Stimulated activated CD8-positive, alpha-beta memory T cell treated with anti-CD3 and anti-CD28 coated beads, Interleukin-7, amount 100 ng/mL, for 1 hour (primary cell): ENCODE data around the gene GJB2.

Experiments
- DNase-seq, 2 donors: peaks; one replicate each; pipeline ENCODE4 v3.0.0-alpha.2; 2020; ENCODE audit warnings: low read depth in 2 of 2

GJB2 gene

DNA sequence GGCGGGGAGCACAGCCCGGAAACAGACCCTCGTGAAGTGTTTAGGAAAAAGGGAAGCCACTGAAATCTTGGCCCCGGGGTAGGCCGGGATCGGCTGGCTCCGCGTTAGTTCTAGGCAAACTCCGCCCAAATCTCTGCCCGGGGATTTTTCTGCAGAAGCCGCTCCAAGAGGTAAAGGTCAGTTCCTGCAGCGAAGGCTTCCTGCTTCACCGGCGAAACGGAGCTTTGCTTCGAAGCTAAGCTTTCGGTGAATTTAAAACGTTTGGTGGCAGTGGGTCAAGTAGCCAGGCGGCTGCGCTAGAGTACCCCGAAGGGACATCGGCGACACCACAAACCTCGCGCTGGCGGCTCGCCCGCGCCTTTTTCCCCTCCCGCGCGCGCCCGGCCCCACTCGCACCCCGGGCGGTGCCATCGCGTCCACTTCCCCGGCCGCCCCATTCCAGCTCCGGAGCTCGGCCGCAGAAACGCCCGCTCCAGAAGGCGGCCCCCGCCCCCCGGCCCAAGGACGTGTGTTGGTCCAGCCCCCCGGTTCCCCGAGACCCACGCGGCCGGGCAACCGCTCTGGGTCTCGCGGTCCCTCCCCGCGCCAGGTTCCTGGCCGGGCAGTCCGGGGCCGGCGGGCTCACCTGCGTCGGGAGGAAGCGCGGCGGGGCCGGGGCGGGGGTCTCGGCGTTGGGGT lies 441 bp downstream of the GJB2 start:
- no peak for DNase-seq

GRCh38 chr13:20191311-20192157 lies 1.2 kb downstream of the GJB2 start:
- DNase-seq = no peak

DNA sequence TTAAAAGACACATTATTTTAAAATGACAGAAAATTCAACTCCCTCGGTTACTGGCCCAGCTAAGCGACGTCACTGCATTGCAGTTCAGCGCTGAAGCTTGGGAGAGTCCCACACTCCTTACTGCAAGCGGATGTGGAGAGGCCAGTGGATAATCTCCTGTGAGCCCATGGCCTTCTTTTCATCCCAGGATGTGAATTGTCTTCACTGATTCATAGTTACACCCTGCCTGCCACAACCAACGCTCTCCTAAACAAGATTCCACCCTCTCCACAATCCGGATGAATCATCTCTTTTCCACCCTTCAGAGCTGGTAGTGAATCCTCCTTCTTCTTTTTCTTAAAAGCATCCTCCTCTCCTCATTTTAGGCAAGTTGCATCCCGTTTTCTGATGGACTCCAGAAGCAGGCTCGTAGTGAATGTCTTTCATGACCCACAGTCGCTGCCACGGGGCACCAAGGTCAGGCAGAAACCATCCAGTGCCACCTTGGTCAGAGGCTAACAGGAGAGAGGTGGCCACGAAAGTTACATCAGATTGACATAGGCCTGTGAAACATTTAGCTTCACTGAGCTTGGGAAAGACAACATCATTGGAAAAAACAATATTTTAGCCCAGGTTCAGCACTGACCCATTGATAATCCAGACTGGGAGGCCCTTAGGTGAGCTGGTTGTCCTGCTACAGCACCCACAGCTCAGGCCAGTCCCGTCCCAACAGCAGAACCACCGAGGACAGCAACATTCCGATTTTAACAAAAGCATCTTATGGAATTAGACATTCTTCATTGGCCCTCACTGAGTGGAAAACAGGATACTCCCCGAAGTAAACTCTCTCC lies 2.0 kb downstream of the GJB2 start:
- no peak for DNase-seq

GRCh38 chr13:20190076-20190475 lies 2.7 kb downstream of the GJB2 start:
- no peak for DNase-seq

DNA sequence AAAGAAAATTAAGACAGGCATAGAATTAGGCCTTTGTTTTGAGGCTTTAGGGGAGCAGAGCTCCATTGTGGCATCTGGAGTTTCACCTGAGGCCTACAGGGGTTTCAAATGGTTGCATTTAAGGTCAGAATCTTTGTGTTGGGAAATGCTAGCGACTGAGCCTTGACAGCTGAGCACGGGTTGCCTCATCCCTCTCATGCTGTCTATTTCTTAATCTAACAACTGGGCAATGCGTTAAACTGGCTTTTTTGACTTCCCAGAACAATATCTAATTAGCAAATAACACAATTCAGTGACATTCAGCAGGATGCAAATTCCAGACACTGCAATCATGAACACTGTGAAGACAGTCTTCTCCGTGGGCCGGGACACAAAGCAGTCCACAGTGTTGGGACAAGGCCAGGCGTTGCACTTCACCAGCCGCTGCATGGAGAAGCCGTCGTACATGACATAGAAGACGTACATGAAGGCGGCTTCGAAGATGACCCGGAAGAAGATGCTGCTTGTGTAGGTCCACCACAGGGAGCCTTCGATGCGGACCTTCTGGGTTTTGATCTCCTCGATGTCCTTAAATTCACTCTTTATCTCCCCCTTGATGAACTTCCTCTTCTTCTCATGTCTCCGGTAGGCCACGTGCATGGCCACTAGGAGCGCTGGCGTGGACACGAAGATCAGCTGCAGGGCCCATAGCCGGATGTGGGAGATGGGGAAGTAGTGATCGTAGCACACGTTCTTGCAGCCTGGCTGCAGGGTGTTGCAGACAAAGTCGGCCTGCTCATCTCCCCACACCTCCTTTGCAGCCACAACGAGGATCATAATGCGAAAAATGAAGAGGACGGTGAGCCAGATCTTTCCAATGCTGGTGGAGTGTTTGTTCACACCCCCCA lies 3.8 kb downstream of the GJB2 start:
- no peak for DNase-seq

DNA sequence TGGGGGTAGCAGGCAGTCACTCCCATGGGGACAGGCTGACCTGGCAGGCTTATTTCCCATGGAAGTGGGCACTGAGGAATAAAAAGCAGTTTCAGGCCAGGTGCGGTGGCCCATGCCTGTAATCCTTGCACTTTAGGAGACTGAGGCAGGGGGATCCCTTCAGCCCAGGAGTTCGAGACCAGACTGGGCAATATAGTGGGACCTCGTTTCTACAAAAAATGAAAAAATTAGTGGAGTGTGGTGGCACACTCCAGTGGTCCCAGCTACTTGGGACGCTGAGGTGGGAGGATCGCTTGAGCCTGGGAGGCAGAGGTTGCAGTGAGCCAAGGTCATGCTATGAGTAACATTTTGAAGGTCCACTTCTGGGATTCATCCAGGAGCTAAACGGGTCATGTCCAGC lies 6.0 kb downstream of the GJB2 start:
- DNase-seq = no peak

DNA sequence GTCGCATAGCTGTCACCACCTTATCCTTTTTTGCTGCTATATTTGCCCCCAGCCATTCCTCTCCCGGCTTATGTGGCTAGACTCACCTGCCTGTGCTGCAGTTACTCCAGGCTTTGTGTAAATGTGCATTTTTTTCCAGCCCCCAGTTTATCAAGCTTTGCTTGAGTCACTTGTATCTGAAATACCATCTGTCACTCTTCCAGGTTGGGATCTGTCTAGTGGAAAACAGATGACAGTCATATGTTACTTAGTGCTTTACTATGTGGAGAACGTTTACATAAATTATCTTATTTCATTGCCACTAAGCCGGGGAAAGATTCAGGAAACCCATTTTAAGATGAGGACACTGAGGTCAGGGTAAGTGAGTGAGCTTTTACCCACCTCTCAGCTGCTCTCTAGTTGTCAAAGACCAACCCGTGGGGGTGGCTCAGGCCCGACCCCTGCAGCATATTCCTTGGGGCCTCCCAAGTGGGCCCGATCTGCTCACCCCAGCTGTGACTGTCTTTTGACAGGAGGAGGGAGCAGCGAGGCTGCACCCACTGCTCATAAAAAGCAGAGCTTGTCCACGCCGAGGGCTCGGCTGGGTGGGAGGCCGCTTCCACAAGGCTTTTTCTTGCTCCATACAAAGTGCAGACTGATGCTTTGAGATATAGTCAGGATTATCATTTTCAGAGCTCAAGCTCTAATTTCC lies 7.2 kb downstream of the GJB2 start:
- no peak for DNase-seq

GRCh38 chr13:20182231-20182846 lies 10.4 kb downstream of the GJB2 start:
- no peak for DNase-seq

GRCh38 chr13:20181188-20181587 lies 11.6 kb downstream of the GJB2 start:
- DNase-seq = no peak

- DNase-seq = no peak
Measured at GRCh38 chr13:20178156-20178555, 14.6 kb downstream of the GJB2 start.

DNA sequence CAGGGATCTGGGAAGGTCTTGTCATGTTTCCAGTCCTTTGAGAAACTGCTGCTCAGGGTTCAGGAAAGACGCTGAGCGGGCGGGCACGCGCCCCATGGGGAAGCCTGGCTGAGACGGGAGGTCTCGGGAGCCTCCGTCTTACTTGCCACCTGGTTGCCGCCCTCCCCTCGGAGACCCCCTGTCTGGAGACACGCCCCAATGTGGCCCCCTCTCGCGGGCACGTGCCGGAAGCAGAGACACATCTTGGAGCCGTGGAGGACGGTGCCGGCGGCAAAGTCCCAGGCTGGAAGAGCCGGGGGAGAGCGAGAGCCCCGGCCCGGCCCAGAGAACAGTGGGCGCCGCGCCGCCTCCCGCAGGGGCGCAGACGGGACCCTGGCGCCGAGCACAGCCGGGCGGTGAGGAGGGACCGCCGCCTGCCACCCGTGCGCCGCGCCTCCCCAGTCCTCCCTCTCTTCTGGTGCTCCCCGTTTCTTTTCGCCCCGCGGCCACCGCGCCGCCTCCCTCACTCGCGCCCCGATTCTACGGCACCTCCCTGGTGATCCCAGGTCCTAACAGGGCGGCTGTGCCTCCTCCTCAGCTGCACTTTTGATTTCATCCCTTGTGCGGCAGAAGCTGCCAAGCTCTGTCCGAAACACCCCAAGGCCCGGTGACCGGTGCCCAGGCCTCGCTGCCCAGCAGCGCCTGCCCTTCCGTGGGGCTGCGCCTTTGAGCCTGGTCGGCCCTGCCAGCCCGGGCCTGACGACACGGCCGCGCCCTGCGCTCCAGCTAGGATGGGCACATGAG lies 15.5 kb downstream of the GJB2 start:
- no peak for DNase-seq

DNA sequence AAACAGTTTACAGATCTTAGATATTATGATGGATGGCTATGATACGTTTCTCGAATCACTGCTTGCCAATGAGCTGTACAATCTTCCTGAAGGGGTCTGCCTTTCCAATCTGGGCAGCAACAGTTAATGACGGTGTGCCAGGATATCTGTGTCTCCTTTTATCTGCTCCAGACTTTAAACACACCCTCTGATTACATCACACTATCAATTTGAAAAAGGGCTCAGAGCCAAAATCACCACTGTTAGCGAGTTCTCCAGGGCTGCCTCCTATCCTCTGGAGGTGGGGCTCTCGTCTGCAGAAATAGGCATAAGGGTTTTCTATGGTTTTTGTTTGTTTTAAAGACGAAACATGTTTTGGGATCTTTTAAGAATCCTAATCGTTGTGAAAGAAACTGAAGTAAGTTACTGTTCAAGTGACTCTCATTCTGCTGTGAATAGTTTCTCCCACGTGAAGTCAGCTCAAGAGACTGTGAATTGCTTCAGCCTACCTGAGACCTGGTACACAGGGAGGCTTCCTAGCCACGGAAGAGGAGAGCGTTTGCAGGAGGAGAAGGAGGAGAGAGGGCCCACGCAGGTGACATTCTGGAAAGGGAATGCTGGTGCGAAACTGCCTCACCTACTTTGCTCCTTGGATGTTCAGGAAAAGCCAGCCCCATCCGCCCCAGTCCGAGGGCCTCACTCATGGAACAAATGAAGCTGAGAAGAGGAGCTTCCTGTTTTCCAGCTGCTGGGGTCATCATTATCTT lies 16.7 kb downstream of the GJB2 start:
- DNase-seq = no peak

DNA sequence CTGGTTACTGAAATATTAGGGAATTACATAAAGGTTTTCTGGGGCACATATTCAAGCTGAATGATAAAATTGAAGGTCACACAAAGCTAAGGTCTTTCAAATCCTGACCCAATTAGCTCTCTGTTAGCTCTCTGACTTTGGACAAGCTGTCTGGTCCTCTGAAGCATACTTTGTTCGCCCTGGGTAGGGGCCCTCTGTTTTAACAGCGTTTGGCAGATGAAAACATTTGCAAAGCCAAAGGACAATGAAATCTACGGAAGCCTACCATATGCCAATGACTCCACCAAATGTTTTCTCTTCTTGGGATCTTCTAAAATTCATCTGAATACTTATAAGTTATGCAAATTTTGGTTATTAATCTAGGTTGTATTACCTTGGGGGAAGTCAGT lies 17.3 kb downstream of the GJB2 start:
- no peak for DNase-seq

DNA sequence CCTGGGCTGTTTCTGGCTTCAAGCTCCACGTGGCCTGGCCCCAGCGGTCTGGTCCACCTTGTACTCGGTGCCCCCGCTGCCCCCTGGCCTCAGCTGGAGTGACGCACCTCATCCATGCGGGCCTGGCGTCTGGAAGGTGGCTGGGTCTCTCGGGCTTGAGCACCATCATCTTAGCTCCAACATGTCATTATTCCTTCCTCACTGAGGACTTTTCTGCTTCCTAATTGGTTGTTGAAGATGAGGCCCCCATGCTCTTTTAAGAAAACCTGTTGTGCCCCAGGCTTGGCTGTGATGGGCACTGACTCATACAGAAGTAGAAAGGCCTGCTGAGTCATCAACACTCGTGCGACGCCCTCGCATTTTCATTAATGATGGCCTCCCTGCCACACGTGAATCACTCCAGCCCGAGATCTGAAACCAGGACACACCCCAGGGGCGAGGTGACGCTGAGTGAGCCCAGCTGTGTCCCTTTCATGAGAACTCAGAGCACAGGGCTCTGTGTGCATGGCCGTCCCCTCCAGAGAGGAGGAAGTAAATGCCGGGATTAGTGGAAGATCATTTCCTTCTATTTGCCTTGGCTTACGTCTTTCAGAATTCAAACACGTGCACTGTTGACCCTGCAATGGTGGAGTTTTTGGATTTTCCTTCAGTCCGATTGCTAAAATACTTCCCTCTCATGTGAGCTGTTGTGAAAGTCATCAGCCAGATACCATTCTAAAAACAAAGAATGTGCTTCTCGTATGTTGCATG lies 17.9 kb downstream of the GJB2 start:
- peak in 1 of 2 donors; percentile 27 for DNase-seq

- DNase-seq = no peak
Measured at GRCh38 chr13:20173116-20173746, 19.5 kb downstream of the GJB2 start.

DNA sequence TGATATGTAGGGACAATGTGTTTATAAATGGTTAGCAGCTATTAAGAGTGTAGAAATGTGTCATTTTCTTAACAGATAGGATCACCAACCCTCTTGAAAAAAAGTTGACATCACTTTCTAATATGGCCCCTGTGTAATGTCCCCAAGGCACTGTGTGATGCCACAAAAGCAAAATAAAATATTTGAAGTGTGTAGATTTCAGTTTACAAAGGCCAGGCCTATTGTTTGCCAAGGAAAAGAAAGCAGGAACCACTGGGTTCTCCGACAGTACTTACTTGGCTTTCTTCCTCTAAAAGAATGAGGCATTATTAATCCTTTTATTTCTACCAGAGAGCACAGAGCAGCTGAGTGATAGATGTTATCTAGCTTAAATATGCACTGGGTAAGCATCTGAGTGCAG lies 21.4 kb downstream of the GJB2 start:
- DNase-seq = no peak

DNA sequence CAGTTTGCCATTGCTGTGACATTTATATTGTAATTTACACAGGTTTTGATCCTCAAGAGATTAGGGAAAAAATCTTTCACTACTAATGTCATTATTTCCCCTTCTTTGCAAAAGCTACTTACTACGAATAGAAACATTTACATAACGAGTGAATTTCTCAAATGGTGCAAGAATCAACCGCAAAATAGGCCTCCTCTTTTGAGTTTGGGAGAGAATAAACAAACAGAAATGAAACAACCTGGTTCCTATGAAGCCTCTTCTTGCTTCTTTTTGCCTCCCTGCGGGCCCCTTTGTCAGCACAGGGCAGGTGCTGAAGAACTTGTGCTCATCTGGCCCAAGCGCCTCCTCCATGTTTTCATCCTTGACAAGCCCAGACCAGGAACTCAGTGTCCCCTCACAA lies 21.8 kb downstream of the GJB2 start:
- no peak for DNase-seq

DNA sequence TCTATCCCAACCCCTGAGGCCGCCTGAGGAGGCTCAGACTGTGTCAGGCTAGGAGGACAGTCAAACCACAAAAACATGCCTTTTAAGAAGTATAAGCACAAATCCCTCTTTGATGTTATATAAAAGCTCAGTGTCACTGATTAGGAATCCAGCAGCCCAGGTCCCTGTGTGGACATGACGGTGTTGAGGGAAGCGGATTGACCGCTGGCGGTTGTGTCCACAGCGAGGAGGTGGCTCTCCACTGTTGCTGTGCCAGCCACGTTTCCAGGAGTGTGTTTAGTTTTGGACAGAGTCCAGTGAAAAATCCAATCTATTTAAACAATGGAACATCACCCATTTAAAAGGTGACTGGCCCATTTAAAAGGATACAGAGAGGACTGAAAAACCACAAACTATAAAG lies 24.3 kb downstream of the GJB2 start:
- DNase-seq = no peak
